ENCODE data around the gene BLOC1S3. TPM values are rescaled to one million over a fixed set of nuclear protein-coding genes. Genes with fewer than 3 reads are reported as not detected.
"Not testable (repeated sequence)": the region's sequence is repeated elsewhere in the genome, so short reads cannot be mapped to it uniquely, and the experiment has no call there.

The BLOC1S3 gene
- total RNA-seq, 1 experiment from 2014 or later, result 3.7 TPM

DNA sequence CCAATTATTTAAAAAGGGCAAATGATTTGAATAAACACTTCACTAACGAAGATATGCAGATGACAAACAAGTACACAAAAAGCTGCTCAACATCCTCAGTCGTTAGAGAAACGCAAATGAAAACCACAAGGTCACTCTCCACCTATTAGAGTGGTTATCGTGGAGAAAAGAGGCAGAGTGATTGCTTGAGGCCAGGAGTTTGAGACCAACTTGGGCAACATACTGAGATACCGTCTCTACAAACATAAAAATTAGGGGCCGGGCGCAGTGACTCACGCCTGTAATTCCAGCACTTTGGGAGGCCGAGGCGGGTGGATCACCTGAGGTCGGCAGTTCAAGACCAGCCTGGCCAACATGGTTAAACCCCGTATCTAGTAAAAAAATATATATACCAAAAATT lies 27.2 kb downstream of the BLOC1S3 start:
- DNase-seq (ENCODE audit: low read depth, low spot score), result no peak
- in situ Hi-C loops (cut with HindIII; ENCODE audit: low pct_unique_long_range_greater_than_20kb, low sequenced_read_pairs), result no loop called here

DNA sequence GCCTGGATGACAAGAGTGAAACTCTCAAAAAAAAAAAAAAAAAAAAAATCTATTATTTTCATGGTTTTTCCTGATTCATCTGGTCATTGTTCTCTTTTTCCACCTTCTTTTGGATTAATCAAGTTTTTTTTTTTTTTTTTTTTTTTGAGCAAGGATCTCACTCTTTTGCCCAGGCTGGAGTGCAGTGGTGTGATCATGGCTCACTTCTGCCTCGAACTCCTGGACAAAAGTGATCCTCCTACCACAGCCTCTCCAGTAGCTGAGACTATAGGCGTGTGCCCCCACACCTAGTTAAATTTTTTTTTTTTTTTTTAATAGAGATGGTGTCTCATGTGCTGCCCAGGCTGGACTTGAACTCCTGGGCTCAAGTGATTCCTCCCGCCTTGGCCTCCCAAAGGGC lies 27.7 kb downstream of the BLOC1S3 start:
- in situ Hi-C loops (cut with HindIII; ENCODE audit: low pct_unique_long_range_greater_than_20kb, low sequenced_read_pairs), result no loop called here
- no peak for DNase-seq (ENCODE audit: low read depth, low spot score)

DNA sequence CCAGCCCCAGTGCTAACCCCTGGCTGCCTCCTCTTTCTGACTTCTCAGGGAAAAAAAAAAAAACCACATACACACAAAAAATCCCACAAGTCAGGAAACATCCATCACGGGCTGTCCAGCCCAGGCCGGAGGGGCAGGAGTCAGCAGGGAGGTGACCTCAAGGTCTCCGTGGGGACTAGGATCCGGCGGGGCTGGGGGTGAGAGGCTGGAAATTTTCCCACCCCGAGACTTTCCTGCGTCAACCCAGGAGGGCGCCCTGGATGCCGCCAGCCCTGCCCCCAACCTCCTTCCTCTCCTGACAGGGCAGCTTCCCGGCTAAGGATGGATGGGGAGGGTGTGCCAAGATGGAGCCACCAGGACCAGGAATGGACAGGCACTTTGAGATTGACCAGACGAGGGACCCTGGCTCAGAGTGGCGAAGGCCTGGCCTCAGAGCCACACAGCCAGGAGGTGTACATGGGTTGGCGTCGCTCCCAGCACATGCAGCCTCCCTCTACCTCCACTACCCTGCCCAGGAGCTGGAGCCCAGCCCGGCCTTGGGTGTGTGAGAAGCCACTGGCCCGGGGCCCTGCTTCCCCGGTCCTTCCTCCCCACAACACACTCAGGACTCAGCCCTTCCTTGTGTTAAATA lies 33.3 kb downstream of the BLOC1S3 start:
- in situ Hi-C loops (cut with HindIII; ENCODE audit: low pct_unique_long_range_greater_than_20kb, low sequenced_read_pairs), result no loop called here
- DNase-seq (ENCODE audit: low read depth, low spot score), result peak; percentile 33

DNA sequence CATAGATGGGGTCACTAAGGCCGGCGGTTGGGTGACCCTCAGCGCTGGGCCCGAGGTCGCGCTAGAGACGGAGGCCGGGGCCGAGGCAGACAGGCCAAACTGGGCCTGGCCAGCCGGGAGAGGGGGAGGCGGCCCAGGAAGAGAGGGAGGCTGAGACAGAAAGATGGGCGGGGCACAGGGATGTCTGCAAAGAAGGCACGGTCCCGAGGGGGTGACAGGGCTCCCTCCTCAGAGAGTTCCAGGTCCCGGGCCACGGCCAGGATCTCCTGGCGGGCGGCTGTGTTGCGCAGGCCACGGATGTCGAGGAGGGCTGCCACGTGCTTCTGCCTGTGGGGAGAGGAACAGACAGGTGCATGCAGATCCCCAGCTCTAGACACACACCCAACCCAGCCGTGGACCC lies 34.4 kb downstream of the BLOC1S3 start:
- DNase-seq (ENCODE audit: low read depth, low spot score), result no peak
- in situ Hi-C loops (cut with HindIII; ENCODE audit: low pct_unique_long_range_greater_than_20kb, low sequenced_read_pairs), result no loop called here

DNA sequence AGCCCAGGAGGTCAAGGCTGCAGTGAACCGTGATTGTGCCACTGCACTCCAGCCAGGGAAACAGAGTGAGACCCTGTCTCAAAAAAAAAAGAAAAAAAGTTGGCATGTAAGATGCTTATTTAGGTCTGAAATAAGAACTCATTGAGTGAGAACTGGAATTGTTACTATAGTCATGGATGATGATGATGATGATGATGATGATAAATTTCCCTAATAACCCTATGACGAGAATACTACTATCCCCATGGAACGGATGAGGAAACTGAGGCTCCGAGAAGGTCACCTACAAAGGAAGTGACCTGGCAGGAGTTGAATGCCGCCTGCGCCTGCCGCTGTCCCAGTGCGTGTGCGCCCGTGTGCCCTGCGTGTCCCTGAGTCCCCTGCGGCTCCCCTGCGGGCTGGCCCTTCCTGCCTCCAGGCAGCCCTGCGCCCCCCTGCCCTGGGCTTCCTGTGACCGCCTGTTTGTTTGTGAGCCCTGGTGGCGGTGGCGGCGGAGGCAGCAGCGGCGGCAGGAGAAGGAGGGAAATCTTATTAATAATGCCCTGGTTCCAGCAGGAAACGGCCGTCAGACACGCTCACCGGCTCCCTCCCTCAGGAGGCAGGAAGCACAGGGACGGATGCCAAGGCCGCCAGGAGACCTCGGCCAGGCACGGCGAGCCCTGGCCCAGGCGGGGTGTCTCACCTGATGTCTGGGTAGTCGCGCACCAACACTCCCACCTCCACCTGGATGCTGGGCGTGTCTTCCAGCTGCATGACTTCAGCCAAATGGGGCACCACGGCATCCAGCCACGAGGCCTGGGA lies 37.0 kb downstream of the BLOC1S3 start:
- in situ Hi-C loops (cut with HindIII; ENCODE audit: low pct_unique_long_range_greater_than_20kb, low sequenced_read_pairs), result no loop called here
- DNase-seq (ENCODE audit: low read depth, low spot score), result no peak

DNA sequence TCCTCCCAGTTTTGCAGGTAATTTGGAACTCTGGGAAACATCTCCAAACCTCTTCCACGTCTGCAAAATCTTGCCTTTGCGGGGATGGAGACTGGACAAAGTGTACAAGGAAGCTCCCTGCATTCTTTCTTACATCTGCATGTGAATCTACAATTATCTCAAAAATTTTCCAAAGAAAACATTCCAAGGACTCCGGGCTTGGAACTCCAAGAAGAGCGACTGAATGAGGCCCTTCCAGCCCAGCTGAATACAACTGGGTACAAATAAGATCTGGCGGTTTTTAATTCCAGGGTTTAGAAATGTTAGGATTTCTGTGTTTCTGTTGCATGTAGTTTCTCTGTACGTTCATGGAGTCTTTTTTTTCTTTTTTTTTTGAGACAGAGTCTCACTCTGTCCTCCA lies 38.1 kb downstream of the BLOC1S3 start:
- no peak for DNase-seq (ENCODE audit: low read depth, low spot score)
- in situ Hi-C loops (cut with HindIII; ENCODE audit: low pct_unique_long_range_greater_than_20kb, low sequenced_read_pairs), result no loop called here

DNA sequence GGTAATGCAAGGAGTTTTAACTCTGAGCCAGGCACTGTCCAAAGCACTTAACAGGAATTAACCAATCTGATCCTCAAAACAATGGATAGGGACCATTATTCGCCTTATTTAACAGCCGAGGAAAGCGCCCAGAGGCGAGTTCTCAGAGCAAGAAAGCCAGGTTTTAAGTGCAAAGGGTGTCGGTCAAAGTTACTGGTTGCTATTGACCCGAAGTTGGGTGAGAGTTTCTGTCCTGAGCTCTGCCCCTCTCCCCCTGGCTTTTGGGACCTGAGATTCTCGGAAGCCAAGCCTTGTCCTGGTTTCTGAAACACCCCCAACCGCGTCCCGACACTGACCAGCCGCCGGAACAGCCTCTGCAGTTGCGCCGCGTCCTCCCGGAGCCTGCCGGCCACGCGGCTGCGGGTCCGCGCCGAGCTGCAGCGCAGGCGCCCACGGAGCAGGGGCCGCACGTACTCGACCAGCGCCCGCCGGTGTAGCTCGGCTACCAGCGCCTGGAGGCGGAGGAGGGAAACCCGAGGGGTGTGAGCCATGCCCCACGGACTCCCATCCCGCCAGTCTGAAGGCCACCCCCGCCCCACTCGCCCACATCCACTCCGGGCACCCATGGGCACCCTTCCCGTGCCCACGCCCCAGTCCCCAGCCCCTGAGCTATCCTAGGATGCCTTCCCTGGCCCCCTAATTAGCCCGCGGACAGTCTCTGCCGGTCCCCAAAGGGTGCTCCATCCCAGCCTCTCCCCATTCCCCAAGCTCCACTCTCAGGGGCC lies 38.8 kb downstream of the BLOC1S3 start:
- in situ Hi-C loops (cut with HindIII; ENCODE audit: low pct_unique_long_range_greater_than_20kb, low sequenced_read_pairs), result no loop called here
- DNase-seq (ENCODE audit: low read depth, low spot score), result no peak

DNA sequence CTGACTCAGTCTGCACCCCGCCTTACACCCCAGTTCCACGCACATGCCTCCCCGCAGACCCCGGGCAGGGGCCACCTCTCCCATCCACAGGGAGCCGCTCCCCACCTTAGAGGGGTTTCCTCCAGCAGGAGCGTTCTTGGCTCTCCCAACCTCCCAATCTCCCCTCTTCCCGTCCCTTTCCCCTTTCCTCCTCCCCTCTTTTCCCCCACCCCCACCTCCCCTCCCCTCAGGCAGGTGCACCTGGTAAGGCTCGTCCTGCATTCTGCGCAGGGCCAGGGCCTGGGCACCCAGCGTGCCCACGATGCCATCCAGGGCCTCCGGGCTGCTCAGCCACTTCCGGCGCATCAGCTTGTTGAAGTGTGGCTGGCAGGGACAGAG lies 39.4 kb downstream of the BLOC1S3 start:
- no peak for DNase-seq (ENCODE audit: low read depth, low spot score)
- in situ Hi-C loops (cut with HindIII; ENCODE audit: low pct_unique_long_range_greater_than_20kb, low sequenced_read_pairs), result no loop called here

DNA sequence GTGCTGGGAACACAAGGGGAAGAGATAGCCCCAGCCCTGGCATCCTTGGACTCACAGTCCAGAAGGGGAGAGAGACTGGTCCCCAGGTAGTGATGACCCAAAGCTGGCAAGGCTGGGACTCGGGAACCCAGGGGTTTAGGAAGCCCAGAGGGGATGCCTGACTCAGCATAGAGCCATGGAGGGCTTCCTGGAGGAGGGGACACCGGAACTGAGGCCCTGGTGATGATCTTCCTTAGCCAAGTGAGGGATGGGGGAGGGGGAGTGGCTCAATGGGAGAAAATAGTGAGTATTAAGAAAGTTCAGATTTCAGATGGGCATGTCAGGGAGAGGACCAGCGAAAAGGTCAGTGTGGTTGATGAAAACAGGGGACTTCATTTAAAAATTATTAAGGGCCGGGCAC lies 39.8 kb downstream of the BLOC1S3 start:
- in situ Hi-C loops (cut with HindIII; ENCODE audit: low pct_unique_long_range_greater_than_20kb, low sequenced_read_pairs), result no loop called here
- DNase-seq (ENCODE audit: low read depth, low spot score), result no peak

DNA sequence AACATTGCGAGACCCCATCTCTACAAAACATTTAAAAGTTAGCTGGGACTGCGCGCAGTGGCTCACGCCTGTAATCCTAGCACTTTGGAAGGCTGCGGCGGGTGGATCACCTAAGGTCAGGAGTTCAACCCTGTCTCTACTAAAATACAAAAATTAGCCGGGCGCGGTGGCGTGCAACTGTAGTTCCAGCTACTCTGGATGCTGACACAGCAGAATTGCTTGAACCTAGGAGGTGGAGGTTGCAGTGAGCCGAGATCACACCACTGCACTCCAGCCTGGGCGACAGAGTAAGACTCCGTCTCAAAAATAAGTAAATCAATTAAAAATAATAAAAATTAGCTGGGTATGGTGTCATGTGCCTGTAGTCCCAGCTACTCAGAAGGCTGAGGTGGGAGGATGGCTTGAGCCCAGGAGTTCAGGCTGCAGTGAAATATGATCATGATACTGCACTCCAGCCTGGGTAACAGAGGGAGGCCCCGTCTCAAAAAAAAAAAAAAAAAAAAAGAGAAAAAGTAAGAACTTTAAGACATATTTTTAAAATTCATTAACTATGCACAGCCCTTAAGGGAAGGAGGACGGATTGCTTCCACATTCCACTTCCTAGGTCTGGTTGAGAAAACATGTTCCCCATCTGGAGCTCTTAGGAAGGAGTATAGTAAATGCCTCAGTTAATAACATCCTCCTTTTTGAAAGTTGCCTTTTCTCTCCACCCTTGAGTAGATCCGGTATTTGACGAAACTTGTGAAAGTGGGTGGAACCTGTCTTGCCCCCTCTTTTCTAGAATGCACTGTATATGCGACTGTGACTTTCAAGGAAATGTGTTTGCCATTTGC lies 40.5 kb downstream of the BLOC1S3 start:
- DNase-seq (ENCODE audit: low read depth, low spot score), result no peak
- in situ Hi-C loops (cut with HindIII; ENCODE audit: low pct_unique_long_range_greater_than_20kb, low sequenced_read_pairs), result no loop called here

DNA sequence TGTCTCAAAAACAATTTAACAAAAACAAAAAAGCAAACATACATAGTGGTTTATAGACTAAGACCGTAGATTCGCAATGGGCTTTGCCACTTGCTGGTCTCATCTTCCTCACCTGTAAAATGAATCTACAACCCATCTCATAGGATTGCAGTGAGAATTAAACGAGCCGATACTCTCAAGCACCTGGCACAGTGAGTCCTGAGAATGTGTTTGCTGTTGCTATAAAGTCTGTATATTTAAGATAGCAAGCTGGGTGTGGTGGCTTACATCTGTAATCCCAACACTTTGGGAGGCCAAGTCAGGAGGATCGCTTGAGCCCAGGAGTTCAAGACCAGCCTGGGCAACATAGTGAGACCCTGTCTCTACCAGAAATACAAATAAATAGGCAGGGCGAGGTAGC lies 44.1 kb downstream of the BLOC1S3 start:
- in situ Hi-C loops (cut with HindIII; ENCODE audit: low pct_unique_long_range_greater_than_20kb, low sequenced_read_pairs), result no loop called here
- DNase-seq (ENCODE audit: low read depth, low spot score), result no peak

DNA sequence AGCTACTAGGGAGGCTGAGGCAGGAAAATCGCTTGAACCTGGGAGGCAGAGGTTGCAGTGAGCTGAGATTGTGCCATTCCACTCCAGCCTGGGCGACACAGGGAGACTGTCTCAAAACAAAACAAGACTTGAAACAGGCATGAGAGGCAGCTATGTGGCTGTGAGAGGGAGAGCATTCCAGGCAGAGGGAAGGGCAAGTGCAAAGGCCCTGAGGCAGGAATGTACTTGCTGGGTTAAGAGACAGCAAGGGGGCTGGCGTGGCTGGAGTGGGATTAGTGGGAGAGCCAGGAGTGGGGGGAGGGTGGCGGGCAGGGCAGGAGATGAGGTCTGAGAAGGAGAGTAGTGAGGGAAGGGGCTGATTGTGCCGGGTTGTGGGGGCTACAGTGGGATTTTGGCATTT lies 45.3 kb downstream of the BLOC1S3 start:
- no peak for DNase-seq (ENCODE audit: low read depth, low spot score)
- in situ Hi-C loops (cut with HindIII; ENCODE audit: low pct_unique_long_range_greater_than_20kb, low sequenced_read_pairs), result no loop called here

DNA sequence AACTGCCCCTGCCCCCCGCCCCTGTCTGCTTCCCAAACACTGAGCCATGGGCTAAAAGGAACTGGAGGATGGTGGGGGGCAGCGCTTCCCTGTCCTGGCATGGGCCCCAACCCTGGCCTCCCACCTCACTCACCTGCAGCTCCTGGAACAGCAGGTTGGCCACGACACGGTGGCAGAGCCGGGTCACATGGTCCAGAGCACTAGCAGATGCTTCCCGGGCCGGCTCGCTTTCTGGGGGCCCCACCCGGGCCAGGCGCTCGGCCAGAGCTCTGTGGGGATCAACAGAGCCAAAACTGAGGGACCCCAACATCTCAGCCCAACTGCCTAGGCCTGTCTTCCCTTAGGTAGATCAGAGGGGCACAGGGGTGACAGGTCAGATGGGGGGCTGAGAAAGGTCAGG lies 46.1 kb downstream of the BLOC1S3 start:
- DNase-seq (ENCODE audit: low read depth, low spot score), result no peak
- in situ Hi-C loops (cut with HindIII; ENCODE audit: low pct_unique_long_range_greater_than_20kb, low sequenced_read_pairs), result no loop called here

DNA sequence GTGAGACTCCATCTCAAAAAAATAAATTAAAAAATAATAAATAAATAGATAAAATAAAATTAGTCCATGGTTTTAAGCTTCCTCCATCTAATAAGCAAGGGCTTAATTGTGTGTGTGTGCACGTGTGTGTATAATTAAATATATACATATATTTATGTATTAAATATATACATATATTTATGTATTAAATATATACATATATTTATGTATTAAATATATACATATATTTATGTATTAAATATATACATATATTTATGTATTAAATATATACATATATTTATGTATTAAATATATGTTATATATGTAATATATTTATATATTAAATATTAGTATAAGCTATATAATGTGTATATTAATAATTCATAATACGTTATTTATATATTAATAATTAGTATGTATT lies 50.5 kb downstream of the BLOC1S3 start:
- in situ Hi-C loops (cut with HindIII; ENCODE audit: low pct_unique_long_range_greater_than_20kb, low sequenced_read_pairs); DNase-seq (ENCODE audit: low read depth, low spot score): not testable (repeated sequence)
